ENCODE data around the gene NDUFAF7.

GRCh38 chr2:37198681-37199065 lies 32.8 kb upstream of the NDUFAF7 start:
- TF ChIP-seq CTCF (optimal IDR thresholded peaks at IDR 0.05 in 1 of 3, IDR thresholded peaks at IDR 0.05 in 1 of 3, conservative IDR thresholded peaks at IDR 0.05 in 1 of 3; ENCODE audit: extremely low read depth in 1 of 3, insufficient read depth in 2 of 3, low read length in 3 of 3) (no peak), EZH2 (IDR thresholded peaks at IDR 0.05; ENCODE audit: low read length) (no peak)
